ENCODE data around the gene GPR160. TPM values are rescaled to one million over a fixed set of nuclear protein-coding genes. Genes with fewer than 3 reads are reported as not detected.

The GPR160 gene
- total and polyA plus RNA-seq, 9 of the 15 experiments (the other 6 are each of a cell fraction or from before 2014, with no cell fraction given): 1.3 to 10.5 (median 8.3) TPM

- BruUV-seq (replicated peaks): no TSS peak
- POLR2A ChIA-PET: no interaction called here
- no peaks in the 10 kb centered on the region for H3K27me3 ChIP-seq (ENCODE audit: control insufficient read depth in 2 of 2, insufficient read depth in 2 of 2, low read length in 2 of 2)
- FAIRE-seq (no peak), DNase-seq (ENCODE audit: extremely low read depth in 1 of 4, low spot score in 3 of 4) (peak in 1 of 4 experiments; percentile 40), ATAC-seq (no peak)
- H3K9me1 ChIP-seq (ENCODE audit: control insufficient read depth, insufficient read depth, low read length): no peaks in the 10 kb centered on the region
- H3K9me3 ChIP-seq (replicated peaks; ENCODE audit: control insufficient read depth, insufficient read depth, low read depth, low read length): no peaks in the 10 kb centered on the region
- H2AFZ ChIP-seq (ENCODE audit: low read depth, low read length): 0 out of 2 replicates have a peak overlapping the region, but pooled peaks have one; percentile 34
- no peaks in the 10 kb centered on the region for H3K4me1 ChIP-seq (replicated peaks in 1 of 2; ENCODE audit: control insufficient read depth in 2 of 2, insufficient read depth in 2 of 2, low read length in 2 of 2)
- H3K79me2 ChIP-seq (ENCODE audit: control insufficient read depth, insufficient read depth, low read length): no peaks in the 10 kb centered on the region
- CTCF ChIA-PET (ENCODE audit: low intra/inter-chr PET ratio): no interaction called here
- no peaks in the 10 kb centered on the region for H3K36me3 ChIP-seq (ENCODE audit: control insufficient read depth, insufficient read depth, low read length)
- H3K4me3 ChIP-seq: no peak overlapping the region
- 4% methylated on average over 4 of the region's 4 CpGs for WGBS (ENCODE audit: insufficient coverage, low coverage, missing lambda C conversion rate)
- no peak overlapping the region for H3K27ac ChIP-seq (ENCODE audit: extremely low read depth, low read depth, low read length)
- in situ Hi-C loops (cut with MboI): no loop called here
- no peak overlapping the region for H3K9ac ChIP-seq (ENCODE audit: insufficient read depth in 1 of 2, low read depth in 2 of 2, low read length in 2 of 2)
- H3K4me2 ChIP-seq (ENCODE audit: insufficient read depth, low read length): no peak overlapping the region
- H4K20me1 ChIP-seq (replicated peaks; ENCODE audit: control insufficient read depth, insufficient read depth, low read length): no peaks in the 10 kb centered on the region
- intact Hi-C loops (cut with micrococcal nuclease): no loop called here
- TF ChIP-seq ARID3B (CRISPR knock-in tag; IDR thresholded peaks at IDR 0.05; ENCODE audit: borderline replicate concordance) (no peak), NCOA2 (IDR thresholded peaks at IDR 0.05; ENCODE audit: partially characterized antibody in 2 of 2) (no peak), EGR1 (conservative IDR thresholded peaks at IDR 0.05) (no peak), PTRF (tag; IDR thresholded peaks at IDR 0.05) (peak; percentile 46; the same call in 1 of the 2 replicates), ZBTB9 (CRISPR knock-in tag; IDR thresholded peaks at IDR 0.05) (peak; percentile 52; the same call in 1 of the 2 replicates), RFX1 (IDR thresholded peaks at IDR 0.05) (0 out of 2 replicates have a peak, but pooled peaks have one; percentile 16), CHCHD3 (CRISPR knock-in tag; IDR thresholded peaks at IDR 0.05) (no peak), PML (IDR thresholded peaks at IDR 0.05; ENCODE audit: low read length) (no peak), ZNF584 (CRISPR knock-in tag; IDR thresholded peaks at IDR 0.05; ENCODE audit: low read depth) (0 out of 2 replicates have a peak, but pooled peaks have one; percentile 48), HIVEP1 (CRISPR knock-in tag; IDR thresholded peaks at IDR 0.05) (no peak), DMBX1 (CRISPR knock-in tag; IDR thresholded peaks at IDR 0.05; ENCODE audit: borderline replicate concordance) (peak; percentile 78), SNIP1 (IDR thresholded peaks at IDR 0.05; ENCODE audit: low read depth) (no peak), YBX1 (IDR thresholded peaks at IDR 0.05) (no peak), GABPA (tag; conservative IDR thresholded peaks at IDR 0.05; ENCODE audit: low read depth) (0 out of 2 replicates have a peak, but pooled peaks have one; percentile 14), PYGO2 (tag; IDR thresholded peaks at IDR 0.05) (peak; percentile 73; the same call in 1 of the 2 replicates), HDAC8 (tag; IDR thresholded peaks at IDR 0.05) (peak; percentile 76; the same call in 1 of the 2 replicates), NR2C1 (IDR thresholded peaks at IDR 0.05) (no peak), NR2C1 (tag; IDR thresholded peaks at IDR 0.05) (no peak), E2F3 (CRISPR knock-in tag; IDR thresholded peaks at IDR 0.05) (no peak)
These were observed 10.3 kb upstream of the GPR160 start for GRCh38 chr3:170027233-170028102.

Measured in K562 (cell line).